ENCODE measurements around the gene CTNND2. TPM values are rescaled to one million over a fixed set of nuclear protein-coding genes. Genes with fewer than 3 reads are reported as not detected.

The CTNND2 gene
- total RNA-seq, 2 donors from 2014 or later: not detected

DNA sequence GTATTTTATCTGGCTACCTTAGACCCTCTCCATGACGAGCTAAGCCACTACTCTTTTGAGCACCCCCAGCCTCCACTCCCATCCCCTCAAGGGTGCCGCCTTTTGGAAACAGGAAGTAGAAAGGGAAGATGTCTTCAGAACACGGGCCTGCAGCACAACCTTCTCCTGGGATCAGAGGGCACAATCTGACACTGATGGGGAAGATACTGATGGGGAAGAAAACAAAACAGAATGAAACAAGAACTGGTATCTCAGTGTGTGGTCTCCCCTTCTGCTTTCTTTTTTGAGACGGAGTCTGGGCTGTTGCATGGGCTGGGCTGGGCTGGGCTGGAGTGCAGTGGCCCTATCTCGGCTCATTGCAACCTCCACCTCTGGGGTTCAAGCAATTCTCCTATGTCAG lies 603.5 kb downstream of the CTNND2 start:
- no peak for DNase-seq
- H3K4me3 Mint-ChIP-seq: no peak overlapping the region
- H3K4me1 Mint-ChIP-seq (ENCODE audit: low read depth): no peaks in the 10 kb centered on the region
- H3K27ac Mint-ChIP-seq: no peak overlapping the region
- H3K36me3 Mint-ChIP-seq (ENCODE audit: insufficient read depth in 2 of 2): no peaks in the 10 kb centered on the region
- no peaks in the 10 kb centered on the region for H3K27me3 Mint-ChIP-seq (ENCODE audit: low read depth)
- ATAC-seq (replicated peaks in 1 of 2): no peak
- no peaks in the 10 kb centered on the region for H3K9me3 Mint-ChIP-seq

DNA sequence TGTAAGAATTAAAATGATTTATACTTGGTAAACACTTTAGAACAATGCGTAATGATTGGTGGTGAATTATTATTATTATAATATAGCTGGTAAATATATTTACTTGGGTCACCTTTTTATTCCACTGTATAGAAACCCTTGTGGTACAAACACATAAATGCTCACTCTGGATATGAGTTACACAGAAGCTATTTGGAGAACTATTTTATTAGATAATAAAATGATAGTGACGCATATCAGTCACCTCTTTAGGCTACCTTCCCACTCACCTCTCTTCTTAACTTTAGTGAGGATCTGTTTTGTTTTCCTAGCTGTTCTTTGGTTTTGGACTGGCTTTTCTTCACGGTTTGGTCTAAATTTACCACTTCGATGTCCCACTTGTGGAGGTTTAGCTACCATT lies 605.4 kb downstream of the CTNND2 start:
- Mint-ChIP-seq H3K4me1 (ENCODE audit: low read depth) (no peaks in the 10 kb centered on the region), H3K27me3 (ENCODE audit: low read depth) (no peaks in the 10 kb centered on the region), H3K9me3 (no peaks in the 10 kb centered on the region), H3K27ac (no peak overlapping the region), H3K36me3 (ENCODE audit: insufficient read depth in 2 of 2) (no peaks in the 10 kb centered on the region), H3K4me3 (no peak overlapping the region)
- DNase-seq (no peak), ATAC-seq (replicated peaks in 1 of 2) (no peak)

GRCh38 chr5:11293523-11293922 lies 610.7 kb downstream of the CTNND2 start:
- H3K27me3 Mint-ChIP-seq (ENCODE audit: low read depth): peaks cover 6% of the 10 kb centered on the region
- no peak for DNase-seq
- H3K4me3 Mint-ChIP-seq: no peak overlapping the region
- no peak for ATAC-seq (replicated peaks in 1 of 2)
- no peaks in the 10 kb centered on the region for H3K9me3 Mint-ChIP-seq
- H3K4me1 Mint-ChIP-seq (ENCODE audit: low read depth): no peaks in the 10 kb centered on the region
- no peaks in the 10 kb centered on the region for H3K36me3 Mint-ChIP-seq (ENCODE audit: insufficient read depth in 2 of 2)
- H3K27ac Mint-ChIP-seq: no peak overlapping the region

- DNase-seq (no peak), ATAC-seq (replicated peaks in 1 of 2) (no peak)
- Mint-ChIP-seq H3K4me1 (ENCODE audit: low read depth) (no peaks in the 10 kb centered on the region), H3K4me3 (no peak overlapping the region), H3K9me3 (no peaks in the 10 kb centered on the region), H3K27ac (no peak overlapping the region), H3K36me3 (ENCODE audit: insufficient read depth in 2 of 2) (no peaks in the 10 kb centered on the region), H3K27me3 (ENCODE audit: low read depth) (peaks cover 6% of the 10 kb centered on the region)
Measured at GRCh38 chr5:11292648-11293356, 611.4 kb downstream of the CTNND2 start.

- no peak for DNase-seq
- Mint-ChIP-seq H3K27me3 (ENCODE audit: low read depth) (peaks cover 6% of the 10 kb centered on the region), H3K27ac (no peak overlapping the region), H3K4me1 (ENCODE audit: low read depth) (no peaks in the 10 kb centered on the region), H3K9me3 (peaks cover 0 to 3% of the 10 kb centered on the region in 2 donors), H3K4me3 (no peak overlapping the region), H3K36me3 (ENCODE audit: insufficient read depth in 2 of 2) (no peaks in the 10 kb centered on the region)
- ATAC-seq (replicated peaks in 1 of 2): no peak
Measured at GRCh38 chr5:11289733-11290132, 614.5 kb downstream of the CTNND2 start.

GRCh38 chr5:11289208-11289607 lies 615.0 kb downstream of the CTNND2 start:
- ATAC-seq (replicated peaks in 1 of 2): no peak
- Mint-ChIP-seq H3K27me3 (ENCODE audit: low read depth) (peaks cover 6% of the 10 kb centered on the region), H3K4me1 (ENCODE audit: low read depth) (no peaks in the 10 kb centered on the region), H3K4me3 (no peak overlapping the region), H3K27ac (no peak overlapping the region), H3K36me3 (ENCODE audit: insufficient read depth in 2 of 2) (no peaks in the 10 kb centered on the region), H3K9me3 (peaks cover 0 to 3% of the 10 kb centered on the region in 2 donors)
- DNase-seq: no peak

GRCh38 chr5:11281842-11282241 lies 622.4 kb downstream of the CTNND2 start:
- no peaks in the 10 kb centered on the region for H3K36me3 Mint-ChIP-seq (ENCODE audit: insufficient read depth in 2 of 2)
- peaks cover 7% of the 10 kb centered on the region for H3K27me3 Mint-ChIP-seq (ENCODE audit: low read depth)
- DNase-seq (no peak), ATAC-seq (replicated peaks in 1 of 2) (no peak)
- H3K9me3 Mint-ChIP-seq: peaks cover 7 to 9% of the 10 kb centered on the region in 2 donors
- no peaks in the 10 kb centered on the region for H3K4me1 Mint-ChIP-seq (ENCODE audit: low read depth)
- no peak overlapping the region for H3K4me3 Mint-ChIP-seq
- no peak overlapping the region for H3K27ac Mint-ChIP-seq

- Mint-ChIP-seq H3K9me3 (peaks cover 4 to 9% of the 10 kb centered on the region in 2 donors), H3K27me3 (ENCODE audit: low read depth) (peaks cover 7% of the 10 kb centered on the region), H3K36me3 (ENCODE audit: insufficient read depth in 2 of 2) (no peaks in the 10 kb centered on the region), H3K4me3 (no peak overlapping the region), H3K4me1 (ENCODE audit: low read depth) (no peaks in the 10 kb centered on the region), H3K27ac (no peak overlapping the region)
- ATAC-seq (replicated peaks in 1 of 2) (no peak), DNase-seq (no peak)
Measured at GRCh38 chr5:11277323-11277722, 626.9 kb downstream of the CTNND2 start.

- H3K27me3 Mint-ChIP-seq (ENCODE audit: low read depth): peaks cover 6% of the 10 kb centered on the region
Measured at GRCh38 chr5:11273180-11273903, 630.9 kb downstream of the CTNND2 start.

GRCh38 chr5:11269515-11269914 lies 634.7 kb downstream of the CTNND2 start:
- DNase-seq (no peak), ATAC-seq (replicated peaks in 1 of 2) (no peak)
- no peaks in the 10 kb centered on the region for H3K36me3 Mint-ChIP-seq (ENCODE audit: insufficient read depth in 2 of 2)
- H3K27ac Mint-ChIP-seq: no peak overlapping the region
- no peak overlapping the region for H3K4me3 Mint-ChIP-seq
- no peaks in the 10 kb centered on the region for H3K27me3 Mint-ChIP-seq (ENCODE audit: low read depth)
- no peaks in the 10 kb centered on the region for H3K9me3 Mint-ChIP-seq
- H3K4me1 Mint-ChIP-seq (ENCODE audit: low read depth): no peaks in the 10 kb centered on the region

More at GRCh38 chr5:11273180-11273903, 630.9 kb downstream of the CTNND2 start:
- H3K9me3 Mint-ChIP-seq: peaks cover 2 to 4% of the 10 kb centered on the region in 2 donors
- no peak overlapping the region for H3K4me3 Mint-ChIP-seq
- ATAC-seq (replicated peaks in 1 of 2) (no peak), DNase-seq (no peak)
- H3K36me3 Mint-ChIP-seq (ENCODE audit: insufficient read depth in 2 of 2): no peaks in the 10 kb centered on the region
- H3K27ac Mint-ChIP-seq: no peak overlapping the region
- H3K4me1 Mint-ChIP-seq (ENCODE audit: low read depth): no peaks in the 10 kb centered on the region

- no peaks in the 10 kb centered on the region for H3K27me3 Mint-ChIP-seq (ENCODE audit: low read depth)
- no peak overlapping the region for H3K4me3 Mint-ChIP-seq
- no peak for ATAC-seq (replicated peaks in 1 of 2)
Measured at GRCh38 chr5:11268891-11269290, 635.4 kb downstream of the CTNND2 start.

DNA sequence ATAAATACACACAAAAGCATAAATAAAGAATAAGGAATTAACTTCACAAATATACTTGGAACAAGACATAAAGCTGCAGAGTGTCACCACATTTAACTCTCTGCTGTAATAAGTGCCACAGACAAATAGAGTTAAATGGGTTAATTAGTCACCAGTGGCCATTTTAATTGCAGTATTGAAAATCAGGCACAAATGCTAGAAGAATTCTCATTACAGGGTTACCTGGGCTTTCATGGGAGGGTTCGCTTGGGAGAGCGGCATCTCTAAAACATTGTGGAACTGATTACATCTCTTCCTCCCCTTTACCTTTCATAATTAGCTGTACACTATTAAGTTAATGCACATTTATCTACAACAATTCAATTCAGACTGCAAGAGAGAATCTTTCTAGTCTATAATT lies 637.9 kb downstream of the CTNND2 start:
- Mint-ChIP-seq H3K36me3 (ENCODE audit: insufficient read depth in 2 of 2) (no peaks in the 10 kb centered on the region), H3K27ac (no peak overlapping the region), H3K4me3 (no peak overlapping the region), H3K9me3 (no peaks in the 10 kb centered on the region), H3K4me1 (ENCODE audit: low read depth) (no peaks in the 10 kb centered on the region), H3K27me3 (ENCODE audit: low read depth) (no peaks in the 10 kb centered on the region)
- ATAC-seq (replicated peaks in 1 of 2) (no peak), DNase-seq (no peak)

More at GRCh38 chr5:11268891-11269290, 635.4 kb downstream of the CTNND2 start:
- DNase-seq: no peak
- no peak overlapping the region for H3K27ac Mint-ChIP-seq
- no peaks in the 10 kb centered on the region for H3K4me1 Mint-ChIP-seq (ENCODE audit: low read depth)
- H3K9me3 Mint-ChIP-seq: no peaks in the 10 kb centered on the region
- no peaks in the 10 kb centered on the region for H3K36me3 Mint-ChIP-seq (ENCODE audit: insufficient read depth in 2 of 2)

DNA sequence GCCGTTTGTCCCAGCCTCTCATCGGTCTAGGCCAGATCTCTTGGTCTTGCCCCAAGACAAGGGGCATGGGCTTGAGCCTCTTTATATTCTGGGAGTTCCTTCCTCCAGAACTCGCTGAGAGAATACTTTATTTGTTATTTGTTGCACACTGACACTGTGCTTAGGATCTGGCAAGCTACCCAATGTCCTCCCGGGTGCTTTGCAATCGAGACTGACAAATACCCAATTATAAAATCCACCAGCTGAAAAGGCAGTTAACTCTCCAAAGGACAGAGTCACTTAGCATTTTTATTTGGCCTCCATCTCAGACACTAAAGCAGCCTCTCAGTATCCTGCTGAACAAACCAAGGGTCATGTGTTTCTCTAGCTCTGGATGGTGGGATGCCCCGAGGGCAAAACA lies 643.0 kb downstream of the CTNND2 start:
- no peak overlapping the region for H3K4me3 Mint-ChIP-seq
- DNase-seq (no peak), ATAC-seq (replicated peaks in 1 of 2) (no peak)
- no peaks in the 10 kb centered on the region for H3K27me3 Mint-ChIP-seq (ENCODE audit: low read depth)
- H3K9me3 Mint-ChIP-seq: no peaks in the 10 kb centered on the region
- H3K4me1 Mint-ChIP-seq (ENCODE audit: low read depth): no peaks in the 10 kb centered on the region
- H3K27ac Mint-ChIP-seq: no peak overlapping the region
- no peaks in the 10 kb centered on the region for H3K36me3 Mint-ChIP-seq (ENCODE audit: insufficient read depth in 2 of 2)

Measured in activated T-cell treated with anti-CD3 and anti-CD28 coated beads, Interleukin-2, amount 50 U/mL, for 72 hours (primary cell).